Measurements from ENCODE around the gene ACTA1. TPM values are rescaled to one million over a fixed set of nuclear protein-coding genes. Genes with fewer than 3 reads are reported as not detected.

ACTA1 gene
- total and polyA plus RNA-seq, 2 experiments from 2014 or later, result 8.8 to 13.0 TPM

GRCh38 chr1:229406798-229407197, 27.1 kb downstream of the ACTA1 start:
- H3K4me1 Mint-ChIP-seq, result peaks cover 28% of the 10 kb centered on the region
- H3K27ac Mint-ChIP-seq, result no peak overlapping the region

GRCh38 chr1:229403573-229403972, 30.3 kb downstream of the ACTA1 start:
- Mint-ChIP-seq H3K27ac (no peak overlapping the region), H3K4me3 (no peak overlapping the region), H3K36me3 (ENCODE audit: low read depth) (no peaks in the 10 kb centered on the region), H3K27me3 (ENCODE audit: insufficient read depth, low read depth, poor library complexity) (peaks cover 43% of the 10 kb centered on the region), H3K9me3 (peaks cover 3% of the 10 kb centered on the region; the same call in 1 of the 3 replicates), H3K4me1 (peaks cover 5% of the 10 kb centered on the region)
- ATAC-seq, result no peak
- peaks cover 11% of the 10 kb centered on the region; the same call in 1 of the 2 replicates for H3K4me1 ChIP-seq (ENCODE audit: insufficient read depth)
- no peak overlapping the region for H3K27ac ChIP-seq (ENCODE audit: low read depth)
- no peak overlapping the region for H3K4me3 ChIP-seq
- 0 out of 2 replicates have a peak, but pooled peaks cover 3% of the 10 kb centered on the region for H4K20me1 ChIP-seq (replicated peaks; ENCODE audit: insufficient read depth)
- H3K9me2 ChIP-seq (ENCODE audit: insufficient read depth), result peaks cover 3% of the 10 kb centered on the region
- no peaks in the 10 kb centered on the region for H3K36me3 ChIP-seq (ENCODE audit: insufficient read depth)
- no peak overlapping the region for H3K4me2 ChIP-seq
- no peaks in the 10 kb centered on the region for H3K79me2 ChIP-seq (replicated peaks; ENCODE audit: insufficient read depth)
- 0 out of 2 replicates have a peak overlapping the region, but pooled peaks have one; percentile 18 for H2AFZ ChIP-seq
- no peak for DNase-seq (ENCODE audit: low spot score)
- no peaks in the 10 kb centered on the region for H3F3A ChIP-seq (replicated peaks; ENCODE audit: low read depth)
- peaks cover 34% of the 10 kb centered on the region for H3K27me3 ChIP-seq (ENCODE audit: insufficient read depth)
- TF ChIP-seq NANOG (IDR thresholded peaks at IDR 0.05; ENCODE audit: borderline replicate concordance) (no peak), STAT1 (IDR thresholded peaks at IDR 0.05; ENCODE audit: unreplicated experiment) (no peak), ZNF331 (CRISPR knock-in tag; IDR thresholded peaks at IDR 0.05; ENCODE audit: low read depth) (no peak), POLR2AphosphoS5 (IDR thresholded peaks at IDR 0.05; ENCODE audit: low read depth) (no peak), CREB1 (CRISPR knock-in tag; IDR thresholded peaks at IDR 0.05; ENCODE audit: low read depth) (no peak), EZH2 (IDR thresholded peaks at IDR 0.05; ENCODE audit: low read depth, unreplicated experiment) (no peak), JUNB (IDR thresholded peaks at IDR 0.05; ENCODE audit: unreplicated experiment) (no peak), REST (IDR thresholded peaks at IDR 0.05; ENCODE audit: unreplicated experiment) (no peak), EZH2phosphoT487 (IDR thresholded peaks at IDR 0.05; ENCODE audit: unreplicated experiment) (no peak), ZNF114 (CRISPR knock-in tag; IDR thresholded peaks at IDR 0.05) (no peak)
- TF ChIP-seq, protein P1, sequence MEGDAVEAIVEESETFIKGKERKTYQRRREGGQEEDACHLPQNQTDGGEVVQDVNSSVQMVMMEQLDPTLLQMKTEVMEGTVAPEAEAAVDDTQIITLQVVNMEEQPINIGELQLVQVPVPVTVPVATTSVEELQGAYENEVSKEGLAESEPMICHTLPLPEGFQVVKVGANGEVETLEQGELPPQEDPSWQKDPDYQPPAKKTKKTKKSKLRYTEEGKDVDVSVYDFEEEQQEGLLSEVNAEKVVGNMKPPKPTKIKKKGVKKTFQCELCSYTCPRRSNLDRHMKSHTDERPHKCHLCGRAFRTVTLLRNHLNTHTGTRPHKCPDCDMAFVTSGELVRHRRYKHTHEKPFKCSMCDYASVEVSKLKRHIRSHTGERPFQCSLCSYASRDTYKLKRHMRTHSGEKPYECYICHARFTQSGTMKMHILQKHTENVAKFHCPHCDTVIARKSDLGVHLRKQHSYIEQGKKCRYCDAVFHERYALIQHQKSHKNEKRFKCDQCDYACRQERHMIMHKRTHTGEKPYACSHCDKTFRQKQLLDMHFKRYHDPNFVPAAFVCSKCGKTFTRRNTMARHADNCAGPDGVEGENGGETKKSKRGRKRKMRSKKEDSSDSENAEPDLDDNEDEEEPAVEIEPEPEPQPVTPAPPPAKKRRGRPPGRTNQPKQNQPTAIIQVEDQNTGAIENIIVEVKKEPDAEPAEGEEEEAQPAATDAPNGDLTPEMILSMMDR (conservative IDR thresholded peaks at IDR 0.05; ENCODE audit: low read depth in 2 of 2), result no peak

More at GRCh38 chr1:229406798-229407197, 27.1 kb downstream of the ACTA1 start:
- ATAC-seq (peak; percentile 31), DNase-seq (ENCODE audit: low spot score) (peak; percentile 64)
- TF ChIP-seq POLR2AphosphoS5 (IDR thresholded peaks at IDR 0.05; ENCODE audit: low read depth), result no peak
- TF ChIP-seq EZH2phosphoT487 (IDR thresholded peaks at IDR 0.05; ENCODE audit: unreplicated experiment), result no peak
- TF ChIP-seq ZNF331 (CRISPR knock-in tag; IDR thresholded peaks at IDR 0.05; ENCODE audit: low read depth), result no peak
- no peak for TF ChIP-seq REST (IDR thresholded peaks at IDR 0.05; ENCODE audit: unreplicated experiment)
- no peak for TF ChIP-seq EZH2 (IDR thresholded peaks at IDR 0.05; ENCODE audit: low read depth, unreplicated experiment)
- H3K4me3 Mint-ChIP-seq, result peak overlapping the region; percentile 81
- Histone ChIP-seq H4K20me1 (replicated peaks; ENCODE audit: insufficient read depth) (0 out of 2 replicates have a peak, but pooled peaks cover 4% of the 10 kb centered on the region), H3K36me3 (ENCODE audit: insufficient read depth) (no peaks in the 10 kb centered on the region), H2AFZ (peak overlapping the region; percentile 96), H3K9me2 (ENCODE audit: insufficient read depth) (peaks cover 3% of the 10 kb centered on the region), H3K27ac (ENCODE audit: low read depth) (no peak overlapping the region), H3F3A (replicated peaks; ENCODE audit: low read depth) (peaks cover 7% of the 10 kb centered on the region), H3K4me2 (peak overlapping the region; percentile 98), H3K4me3 (peak overlapping the region; percentile 83), H3K79me2 (replicated peaks; ENCODE audit: insufficient read depth) (no peaks in the 10 kb centered on the region), H3K27me3 (ENCODE audit: insufficient read depth) (peaks cover 62% of the 10 kb centered on the region), H3K4me1 (ENCODE audit: insufficient read depth) (peaks cover 36% of the 10 kb centered on the region)
- H3K9me3 Mint-ChIP-seq, result peaks cover 3% of the 10 kb centered on the region; the same call in 1 of the 3 replicates
- peaks cover 67% of the 10 kb centered on the region for H3K27me3 Mint-ChIP-seq (ENCODE audit: insufficient read depth, low read depth, poor library complexity)
- no peaks in the 10 kb centered on the region for H3K36me3 Mint-ChIP-seq (ENCODE audit: low read depth)
